IMR-90 (cell line): ENCODE results near the gene ATXN1. TPM values are rescaled to one million over a fixed set of nuclear protein-coding genes. Genes with fewer than 3 reads are reported as not detected.

ENCODE experiments used
- ATAC-seq: fragments of 200-7000 bp; cut with Tn5 transposase; 2 replicates; pipeline ENCODE4 v1.9.1; 2020; ENCODE audit warnings: low read depth, mild to moderate bottlenecking, moderate library complexity
- BruUV-seq: library from RNA; stranded (reverse); fragments of 400-500 nt; replicated peaks from 2 replicates; lab custom pipeline; 2021; lab: Mats Ljungman, UMichigan
- CTCF ChIA-PET: fragments of 300-600 bp; formaldehyde crosslinking; extraction: SDS; loops from one replicate; lab custom pipeline; 2021; ENCODE audit warnings: antibody characterized with exemption; lab: Yijun Ruan, JAX
- POLR2A ChIA-PET: fragments of 300-600 bp; sonication (Branson Sonifier 250); formaldehyde crosslinking; loops from one replicate; lab custom pipeline; 2022; ENCODE audit warnings: antibody characterized with exemption; ENCODE audit not compliant: unreplicated experiment; lab: Charles Lee
- DNase-seq: peaks from one replicate; pipeline ENCODE4 v3.0.0; 2013
- H2AFZ ChIP-seq: replicated peaks from 2 replicates; pipeline ENCODE3; 2013; ENCODE audit warnings: low read length, mild to moderate bottlenecking; ENCODE audit not compliant: poor library complexity
- H2AK5ac ChIP-seq: 2 replicates; pipeline ENCODE4 v1.6.1; 2013; ENCODE audit warnings: low read depth, low read length, inconsistent platforms
- H2AK9ac ChIP-seq: replicated peaks from 2 replicates; pipeline ENCODE3; 2013; ENCODE audit warnings: mild to moderate bottlenecking, low read depth, low read length, moderate library complexity; ENCODE audit not compliant: poor library complexity
- H2BK120ac ChIP-seq: 2 replicates; pipeline ENCODE4 v1.6.1; 2013; ENCODE audit warnings: low read depth, low read length, inconsistent platforms
- H2BK15ac ChIP-seq: 3 replicates; pipeline ENCODE4 v1.6.1; 2013; ENCODE audit warnings: low read depth, low read length, inconsistent platforms
- H2BK20ac ChIP-seq: 2 replicates; pipeline ENCODE4 v1.6.1; 2013; ENCODE audit warnings: low read depth, mild to moderate bottlenecking, inconsistent platforms, low read length, moderate library complexity
- H2BK5ac ChIP-seq: 2 replicates; pipeline ENCODE4 v1.6.1; 2013; ENCODE audit warnings: mild to moderate bottlenecking, low read depth, low read length, inconsistent platforms; ENCODE audit not compliant: poor library complexity, severe bottlenecking
- H3K14ac ChIP-seq: replicated peaks from 2 replicates; pipeline ENCODE4 v1.6.1; 2013; ENCODE audit warnings: low read depth, low read length, inconsistent platforms
- H3K18ac ChIP-seq: 2 replicates; pipeline ENCODE4 v1.6.1; 2013; ENCODE audit warnings: low read depth, low read length, control low read depth
- H3K23ac ChIP-seq: 2 replicates; pipeline ENCODE4 v1.6.1; 2013; ENCODE audit warnings: low read depth, low read length, inconsistent platforms
- H3K27ac ChIP-seq: 2 replicates; pipeline ENCODE4 v1.5.1; 2013; ENCODE audit warnings: mild to moderate bottlenecking, control low read depth, low read length; ENCODE audit not compliant: insufficient read depth
- H3K27me3 ChIP-seq: 2 replicates; pipeline ENCODE4 v1.6.1; 2013; ENCODE audit warnings: low read length; ENCODE audit not compliant: control insufficient read depth, insufficient read depth
- H3K36me3 ChIP-seq: 2 replicates; pipeline ENCODE4 v1.6.1; 2013; ENCODE audit warnings: low read length, mixed read lengths; ENCODE audit not compliant: control insufficient read depth, insufficient read depth
- H3K4ac ChIP-seq: 2 replicates; pipeline ENCODE4 v1.6.1; 2013; ENCODE audit warnings: low read depth, low read length, inconsistent platforms
- H3K4me1 ChIP-seq: 2 replicates; pipeline ENCODE4 v1.6.1; 2013; ENCODE audit warnings: low read length, mixed read lengths; ENCODE audit not compliant: control insufficient read depth, insufficient read depth
- H3K4me2 ChIP-seq: 2 replicates; pipeline ENCODE4 v1.6.1; 2013; ENCODE audit warnings: low read depth, mild to moderate bottlenecking, control low read depth, low read length, moderate library complexity
- H3K4me3 ChIP-seq: 2 replicates; pipeline ENCODE4 v1.5.1; 2013; ENCODE audit warnings: low read depth, mild to moderate bottlenecking, control low read depth, low read length, moderate library complexity; ENCODE audit not compliant: insufficient read depth
- H3K56ac ChIP-seq: 2 replicates; pipeline ENCODE4 v1.6.1; 2013; ENCODE audit warnings: low read length, inconsistent platforms; ENCODE audit not compliant: insufficient read depth; ENCODE audit errors: extremely low read depth
- H3K79me1 ChIP-seq, 2 experiments: 2 replicates each; pipeline ENCODE4 v1.6.1; 2013; ENCODE audit warnings: low read length in 2 of 2, inconsistent platforms in 1 of 2, low read depth in 1 of 2
- H3K9ac ChIP-seq: 2 replicates; pipeline ENCODE4 v1.6.1; 2013; ENCODE audit warnings: low read depth, low read length, control low read depth
- H3K9me1 ChIP-seq: 2 replicates; pipeline ENCODE4 v1.6.1; 2013; ENCODE audit warnings: low read length, inconsistent platforms; ENCODE audit not compliant: insufficient read depth
- H3K9me3 ChIP-seq: 2 replicates; pipeline ENCODE4 v1.6.1; 2013; ENCODE audit warnings: low read length; ENCODE audit not compliant: control insufficient read depth, insufficient read depth
- H4K20me1 ChIP-seq: 2 replicates; pipeline ENCODE4 v1.6.1; 2013; ENCODE audit warnings: low read length, inconsistent platforms; ENCODE audit not compliant: insufficient read depth
- H4K5ac ChIP-seq: 2 replicates; pipeline ENCODE4 v1.6.1; 2013; ENCODE audit warnings: mild to moderate bottlenecking, low read depth, low read length, control low read depth
- H4K8ac ChIP-seq, 2 experiments: 2 replicates each; pipeline ENCODE4 v1.6.1; 2013; ENCODE audit warnings: low read depth in 2 of 2, low read length in 2 of 2, control low read depth in 1 of 2, inconsistent platforms in 1 of 2
- H4K91ac ChIP-seq: 2 replicates; pipeline ENCODE4 v1.6.1; 2013; ENCODE audit warnings: low read depth, low read length, inconsistent platforms; ENCODE audit not compliant: insufficient read depth
- BHLHE40 ChIP-seq: fragments of 150-350 bp; IDR thresholded peaks from 2 replicates; pipeline ENCODE4 v1.6.1; 2016; ENCODE audit warnings: mild to moderate bottlenecking, low read depth, low read length
- CEBPB ChIP-seq: IDR thresholded peaks from 2 replicates; pipeline ENCODE4 v1.6.1; 2012; ENCODE audit warnings: low read depth, low read length, improper control_type of control experiment
- CHD1 ChIP-seq: IDR thresholded peaks from 2 replicates; pipeline ENCODE4 v1.6.1; 2012; ENCODE audit warnings: low read depth, low read length, improper control_type of control experiment
- FOS ChIP-seq: fragments of 150-350 bp; IDR thresholded peaks from 2 replicates; pipeline ENCODE4 v1.6.1; 2016; ENCODE audit warnings: low read depth, low read length
- MAFK ChIP-seq: IDR thresholded peaks from 2 replicates; pipeline ENCODE4 v1.6.1; 2012; ENCODE audit warnings: low read depth, low read length, improper control_type of control experiment
- MAZ ChIP-seq: IDR thresholded peaks from 2 replicates; pipeline ENCODE4 v1.6.1; 2012; ENCODE audit warnings: low read depth, mild to moderate bottlenecking, low read length, improper control_type of control experiment, moderate library complexity, borderline replicate concordance
- MXI1 ChIP-seq: IDR thresholded peaks from 2 replicates; pipeline ENCODE4 v1.6.1; 2012; ENCODE audit warnings: low read depth, mild to moderate bottlenecking, low read length, moderate library complexity, borderline replicate concordance
- NFE2L2 ChIP-seq: fragments of 150-350 bp; IDR thresholded peaks from 2 replicates; pipeline ENCODE4 v1.6.1; 2016; ENCODE audit warnings: low read depth, mild to moderate bottlenecking, low read length
- POLR2A ChIP-seq: IDR thresholded peaks from 2 replicates; pipeline ENCODE4 v1.6.1; 2012; ENCODE audit warnings: mild to moderate bottlenecking, low read depth, low read length
- RAD21 ChIP-seq: IDR thresholded peaks from 2 replicates; pipeline ENCODE4 v1.6.1; 2012; ENCODE audit warnings: low read length, improper control_type of control experiment
- RCOR1 ChIP-seq: IDR thresholded peaks from 2 replicates; pipeline ENCODE4 v1.6.1; 2012; ENCODE audit warnings: mild to moderate bottlenecking, low read length, improper control_type of control experiment; ENCODE audit not compliant: insufficient replicate concordance
- RFX5 ChIP-seq: IDR thresholded peaks from 2 replicates; pipeline ENCODE4 v1.8.0; 2012; ENCODE audit warnings: low read depth, mild to moderate bottlenecking, low read length, moderate library complexity
- SMC3 ChIP-seq: fragments of 150-350 bp; IDR thresholded peaks from 2 replicates; pipeline ENCODE4 v1.6.1; 2016; ENCODE audit warnings: low read depth, mild to moderate bottlenecking, antibody characterized with exemption, low read length, moderate library complexity
- USF2 ChIP-seq: fragments of 150-350 bp; IDR thresholded peaks from 2 replicates; pipeline ENCODE4 v1.6.1; 2017; ENCODE audit warnings: mild to moderate bottlenecking, antibody characterized with exemption, low read length, low read depth
- WGBS, 2 experiments: methylation state at CpG; one replicate each; pipeline versions ENCODE4 v1.1.5 to v1.1.7; 2013; ENCODE audit warnings: missing lambda C conversion rate in 2 of 2; ENCODE audit not compliant: insufficient read length in 1 of 2; ENCODE audit errors: extremely low coverage in 2 of 2; 5-methylcytosine and 5-hydroxymethylcytosine counted together
- dilution Hi-C: fragments of 300-500 bp; cut with HindIII; formaldehyde crosslinking; loops from one replicate; pipeline ENCODE4 v1.14.3; 2018; ENCODE audit warnings: low sequenced_read_pairs; ENCODE audit not compliant: unreplicated experiment
- in situ Hi-C: fragments of 300-500 bp; cut with MboI; formaldehyde crosslinking; loops from 3 replicates; pipeline ENCODE4 v1.14.3; 2019; ENCODE audit warnings: low sequenced_read_pairs, inconsistent platforms, mixed read lengths
- intact Hi-C: fragments of 100-400 bp; cut with micrococcal nuclease; formaldehyde crosslinking; loops from 2 replicates; pipeline ENCODE4 v1.10.0; 2022
- polyA plus RNA-seq, 3 experiments: library from polyadenylated mRNA; depleted of rRNA; stranded (reverse); fragments of >200 nt; gene quantifications; 2 replicates each; pipeline ENCODE4 v1.2.3, GENCODE V29; 2012; ENCODE audit warnings: low replicate concordance in 1 of 3
- total RNA-seq: library from RNA; depleted of rRNA; stranded (reverse); fragments of >200 nt; gene quantifications from 2 replicates; pipeline ENCODE4 v1.2.3, GENCODE V29; 2012
- TF ChIP-seq, protein P1 (sequence below): fragments of 150-350 bp; IDR thresholded peaks from 2 replicates; pipeline ENCODE4 v1.6.1; 2016; ENCODE audit warnings: low read depth, mild to moderate bottlenecking, low read length, moderate library complexity, borderline replicate concordance
- TF ChIP-seq, protein P2 (sequence below): conservative IDR thresholded peaks from 2 replicates; pipeline ENCODE4 v1.5.1; 2012; ENCODE audit warnings: mild to moderate bottlenecking, low read depth, low read length, improper control_type of control experiment

The ATXN1 gene
- total and polyA plus RNA-seq, 2 of the 4 experiments (the other 2 are of a cell fraction) = 7.3 to 11.1 TPM

DNA sequence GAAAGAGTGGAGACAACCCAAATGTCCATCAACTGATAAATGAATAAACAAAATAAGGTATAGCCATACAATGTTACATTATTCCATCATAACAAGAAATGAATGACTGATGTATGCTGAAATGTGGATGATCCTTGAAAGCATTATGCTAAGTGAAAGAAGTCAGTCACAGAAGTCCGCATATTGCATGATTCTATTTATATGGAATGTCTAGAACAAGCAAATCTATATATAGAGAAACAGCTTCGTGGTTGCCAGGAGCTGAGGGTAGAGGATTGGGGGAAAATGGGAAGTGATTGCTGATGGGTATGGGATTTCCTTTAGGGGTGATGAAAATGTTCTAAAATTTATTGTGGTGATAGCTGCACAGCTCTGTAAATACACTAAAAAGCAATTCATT, 196.8 kb downstream of the ATXN1 start:
- no TSS peak for BruUV-seq
- H3K4ac ChIP-seq = no peak overlapping the region

More for the DNA sequence above, 196.8 kb downstream of the ATXN1 start:
- Histone ChIP-seq H2AK9ac (no peak overlapping the region), H2AFZ (no peak overlapping the region), H3K36me3 (peaks cover 2% of the 10 kb centered on the region; the same call in 1 of the 2 replicates), H3K56ac (no peak overlapping the region), H3K14ac (no peak overlapping the region), H3K4me2 (no peak overlapping the region), H3K18ac (no peak overlapping the region), H2BK20ac (no peak overlapping the region), H3K9me3 (no peaks in the 10 kb centered on the region), H2AK5ac (no peak overlapping the region), H2BK5ac (no peak overlapping the region), H3K27me3 (no peaks in the 10 kb centered on the region), H3K79me1 (peaks cover 9 to 13% of the 10 kb centered on the region in 2 experiments), H3K9ac (no peak overlapping the region), H2BK15ac (no peak overlapping the region), H2BK120ac (no peak overlapping the region), H3K4me1 (peaks cover 4% of the 10 kb centered on the region), H4K91ac (no peak overlapping the region), H4K20me1 (no peaks in the 10 kb centered on the region), H4K5ac (no peak overlapping the region), H3K27ac (no peak overlapping the region), H3K23ac (no peak overlapping the region), H3K9me1 (peaks cover 11% of the 10 kb centered on the region), H3K4me3 (no peak overlapping the region), H4K8ac (no peak overlapping the region)
- ATAC-seq (peak; percentile 71), DNase-seq (peak; percentile 63)
- in situ Hi-C loops = no loop called here
- POLR2A ChIA-PET = no interaction called here
- intact Hi-C loops = no loop called here
- dilution Hi-C loops = no loop called here
- TF ChIP-seq SMC3 (no peak), RAD21 (no peak), RCOR1 (no peak), CEBPB (no peak), USF2 (no peak), BHLHE40 (no peak), MAFK (no peak), RFX5 (no peak), MXI1 (no peak), MAZ (no peak), CHD1 (no peak), POLR2A (no peak), NFE2L2 (no peak), FOS (no peak)
- TF ChIP-seq, protein P1, sequence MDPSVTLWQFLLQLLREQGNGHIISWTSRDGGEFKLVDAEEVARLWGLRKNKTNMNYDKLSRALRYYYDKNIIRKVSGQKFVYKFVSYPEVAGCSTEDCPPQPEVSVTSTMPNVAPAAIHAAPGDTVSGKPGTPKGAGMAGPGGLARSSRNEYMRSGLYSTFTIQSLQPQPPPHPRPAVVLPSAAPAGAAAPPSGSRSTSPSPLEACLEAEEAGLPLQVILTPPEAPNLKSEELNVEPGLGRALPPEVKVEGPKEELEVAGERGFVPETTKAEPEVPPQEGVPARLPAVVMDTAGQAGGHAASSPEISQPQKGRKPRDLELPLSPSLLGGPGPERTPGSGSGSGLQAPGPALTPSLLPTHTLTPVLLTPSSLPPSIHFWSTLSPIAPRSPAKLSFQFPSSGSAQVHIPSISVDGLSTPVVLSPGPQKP = no peak
- TF ChIP-seq, protein P2, sequence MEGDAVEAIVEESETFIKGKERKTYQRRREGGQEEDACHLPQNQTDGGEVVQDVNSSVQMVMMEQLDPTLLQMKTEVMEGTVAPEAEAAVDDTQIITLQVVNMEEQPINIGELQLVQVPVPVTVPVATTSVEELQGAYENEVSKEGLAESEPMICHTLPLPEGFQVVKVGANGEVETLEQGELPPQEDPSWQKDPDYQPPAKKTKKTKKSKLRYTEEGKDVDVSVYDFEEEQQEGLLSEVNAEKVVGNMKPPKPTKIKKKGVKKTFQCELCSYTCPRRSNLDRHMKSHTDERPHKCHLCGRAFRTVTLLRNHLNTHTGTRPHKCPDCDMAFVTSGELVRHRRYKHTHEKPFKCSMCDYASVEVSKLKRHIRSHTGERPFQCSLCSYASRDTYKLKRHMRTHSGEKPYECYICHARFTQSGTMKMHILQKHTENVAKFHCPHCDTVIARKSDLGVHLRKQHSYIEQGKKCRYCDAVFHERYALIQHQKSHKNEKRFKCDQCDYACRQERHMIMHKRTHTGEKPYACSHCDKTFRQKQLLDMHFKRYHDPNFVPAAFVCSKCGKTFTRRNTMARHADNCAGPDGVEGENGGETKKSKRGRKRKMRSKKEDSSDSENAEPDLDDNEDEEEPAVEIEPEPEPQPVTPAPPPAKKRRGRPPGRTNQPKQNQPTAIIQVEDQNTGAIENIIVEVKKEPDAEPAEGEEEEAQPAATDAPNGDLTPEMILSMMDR = no peak
- CTCF ChIA-PET = no interaction called here
- no CpG with 5 or more reads among the region's 2 CpGs for WGBS, 2 experiments
